CD4-positive, alpha-beta memory T cell (primary cell): ENCODE data around the gene BNIPL. TPM values are rescaled to one million over a fixed set of nuclear protein-coding genes. Genes with fewer than 3 reads are reported as not detected.

Experiments
- CTCF ChIA-PET: fragments of 350-600 bp; sonication (Branson Sonifier 250); formaldehyde crosslinking; loops from one replicate; lab custom pipeline; 2021; ENCODE audit warnings: inconsistent platforms; ENCODE audit not compliant: partially characterized antibody; lab: Charles Lee
- POLR2A ChIA-PET: fragments of 350-600 bp; sonication (Branson Sonifier 250); formaldehyde crosslinking; loops from one replicate; lab custom pipeline; 2021; ENCODE audit not compliant: partially characterized antibody; lab: Charles Lee
- DNase-seq, 5 donors: peaks; one replicate each; pipeline versions ENCODE4 v3.0.0 to v3.0.0-alpha.2; 2020 to 2022; ENCODE audit warnings: mixed read lengths in 1 of 5
- H3K27ac ChIP-seq: one replicate; pipeline ENCODE4 v1.7.0; 2013; ENCODE audit warnings: low read depth, low read length
- H3K27me3 ChIP-seq: 2 replicates; pipeline ENCODE4 v1.7.0; 2013; ENCODE audit warnings: mild to moderate bottlenecking, low read length, moderate library complexity; ENCODE audit not compliant: insufficient read depth
- H3K36me3 ChIP-seq: 2 replicates; pipeline ENCODE4 v1.7.0; 2013; ENCODE audit warnings: mild to moderate bottlenecking, low read length, moderate library complexity; ENCODE audit not compliant: insufficient read depth
- H3K4me1 ChIP-seq: 2 replicates; pipeline ENCODE4 v1.7.0; 2013; ENCODE audit warnings: mild to moderate bottlenecking, low read length, moderate library complexity; ENCODE audit not compliant: insufficient read depth
- H3K4me3 ChIP-seq, 2 donors: one replicate each; pipeline ENCODE4 v1.7.0; 2013; ENCODE audit warnings: low read length in 2 of 2, mild to moderate bottlenecking in 1 of 2
- H3K9me3 ChIP-seq, 2 donors: one replicate each; pipeline ENCODE4 v1.7.0; 2013; ENCODE audit warnings: low read length in 2 of 2, control low read depth in 1 of 2; ENCODE audit not compliant: control insufficient read depth in 1 of 2
- H3K27ac Mint-ChIP-seq, 7 donors: one replicate each; pipeline ENCODE4 v1.8.0; 2020 to 2021; ENCODE audit warnings: mixed read lengths in 7 of 7, mild to moderate bottlenecking in 6 of 7, inconsistent platforms in 3 of 7, moderate library complexity in 3 of 7
- H3K27me3 Mint-ChIP-seq, 2 donors: one replicate each; pipeline ENCODE4 v1.8.0; 2020 to 2021; ENCODE audit warnings: mixed read lengths in 2 of 2
- H3K36me3 Mint-ChIP-seq, 2 donors: one replicate each; pipeline ENCODE4 v1.8.0; 2020 to 2021; ENCODE audit warnings: mixed read lengths in 2 of 2, inconsistent platforms in 1 of 2, mild to moderate bottlenecking in 1 of 2
- H3K4me1 Mint-ChIP-seq, 4 donors: one replicate each; pipeline ENCODE4 v1.8.0; 2020 to 2021; ENCODE audit warnings: mixed read lengths in 4 of 4, mild to moderate bottlenecking in 1 of 4
- H3K4me3 Mint-ChIP-seq, 8 donors: one replicate each; pipeline ENCODE4 v1.8.0; 2020 to 2021; ENCODE audit warnings: mixed read lengths in 8 of 8, mild to moderate bottlenecking in 7 of 8, moderate library complexity in 6 of 8, inconsistent platforms in 3 of 8
- H3K9me3 Mint-ChIP-seq, 8 donors: one replicate each; pipeline ENCODE4 v1.8.0; 2020 to 2021; ENCODE audit warnings: mixed read lengths in 8 of 8, mild to moderate bottlenecking in 5 of 8, inconsistent platforms in 3 of 8, moderate library complexity in 1 of 8
- intact Hi-C: fragments of 100-400 bp; cut with micrococcal nuclease; formaldehyde crosslinking; loops from one replicate; pipeline ENCODE4 v1.15.1; 2023
- polyA plus RNA-seq, 2 donors: library from polyadenylated mRNA; unstranded; fragments of 300-500 nt; fragmentation: Illumina TruSeq; gene quantifications; one replicate each; pipeline ENCODE4 v1.2.3, GENCODE V29; 2021
- total RNA-seq, 2 experiments: library from RNA; stranded (reverse); gene quantifications; one replicate each; pipeline ENCODE4 v1.2.3, GENCODE V29; 2021

The BNIPL gene
- total and polyA plus RNA-seq, 4 experiments from 2014 or later, result 4.6 to 8.3 TPM; not detected in 2

GRCh38 chr1:151008244-151009205 lies 27.9 kb upstream of the BNIPL start, which contains the start of gene PRUNE1:
PRUNE1 (plus strand) TSS chr1:151008449; CDS start chr1:151008633, 184 bp downstream.
- Histone ChIP-seq H3K9me3 (no peaks in the 10 kb centered on the region), H3K27ac (peak within 1 kb of the TSS; percentile 88), H3K36me3 (no peaks in the 10 kb centered on the region), H3K4me3 (peak within 1 kb of the TSS; percentile 74 to 92), H3K4me1 (peaks cover 65% of the 10 kb centered on the region), H3K27me3 (no peaks in the 10 kb centered on the region)
- H3K27me3 Mint-ChIP-seq, result no peaks in the 10 kb centered on the region
- peak; percentile 92 to 99 (median 96) for DNase-seq
- H3K4me1 Mint-ChIP-seq, result peaks cover 49 to 93% (median 71%) of the 10 kb centered on the region in 4 donors
- POLR2A ChIA-PET, result interaction anchor here (0.6 to 3.4 kb wide), 5 partner anchors 28 to 158 kb away, joined by 3 to 18 read pairs (median 4); partner anchors contain the start of gene CDC42SE1
- H3K4me3 Mint-ChIP-seq, result peak within 1 kb of the TSS; percentile 88 to 99 (median 95)
- CTCF ChIA-PET, result interaction anchor here (1.5 to 4.9 kb wide), 2 partner anchors 9 to 16 kb away, joined by 3 to 18 read pairs; no protein-coding TSS in a partner anchor
- H3K27ac Mint-ChIP-seq, result peak within 1 kb of the TSS; percentile 90 to 100 (median 99)
- H3K9me3 Mint-ChIP-seq, result no peaks in the 10 kb centered on the region
- peaks cover 6 to 30% of the 10 kb centered on the region in 2 donors for H3K36me3 Mint-ChIP-seq
- intact Hi-C loops, result loop anchor here (1.0 to 5.0 kb wide), 8 partner anchors 40 to 646 kb away; partner anchors contain the start of genes ARNT, GABPB2, RPRD2 and SETDB1

- Histone ChIP-seq H3K27ac (peak overlapping the region; percentile 88), H3K9me3 (no peaks in the 10 kb centered on the region), H3K4me3 (peak overlapping the region in 1 of 2 donors; percentile 92), H3K27me3 (no peaks in the 10 kb centered on the region), H3K36me3 (no peaks in the 10 kb centered on the region), H3K4me1 (peaks cover 58% of the 10 kb centered on the region)
- ChIA-PET POLR2A (interaction anchor here (1.4 to 1.9 kb wide), 3 partner anchors 48 to 157 kb away, joined by 3 to 7 read pairs (median 4); partner anchors contain the start of gene CDC42SE1), CTCF (interaction anchor here (0.6 to 4.9 kb wide), 3 partner anchors 10 to 90 kb away, joined by 3 to 18 read pairs (median 3); no protein-coding TSS in a partner anchor)
- no peak for DNase-seq
- H3K4me1 Mint-ChIP-seq, result peaks cover 48 to 89% (median 69%) of the 10 kb centered on the region in 4 donors
- intact Hi-C loops, result loop anchor here (2.0 to 5.0 kb wide), 5 partner anchors 40 to 647 kb away; partner anchors contain the start of genes ARNT, RPRD2 and TNFAIP8L2
- peak overlapping the region; percentile 88 to 99 (median 95) for H3K4me3 Mint-ChIP-seq
- H3K9me3 Mint-ChIP-seq, result no peaks in the 10 kb centered on the region
- peak overlapping the region; percentile 90 to 100 (median 99) for H3K27ac Mint-ChIP-seq
- H3K27me3 Mint-ChIP-seq, result no peaks in the 10 kb centered on the region
- H3K36me3 Mint-ChIP-seq, result peaks cover 8 to 30% of the 10 kb centered on the region in 2 donors
Measured at GRCh38 chr1:151009206-151009587, 27.2 kb upstream of the BNIPL start.

- Mint-ChIP-seq H3K36me3 (peaks cover 8 to 30% of the 10 kb centered on the region in 2 donors), H3K27ac (peak overlapping the region in 6 of 7 donors; percentile 90 to 100 (median 98)), H3K4me3 (peak overlapping the region; percentile 88 to 99 (median 95)), H3K9me3 (no peaks in the 10 kb centered on the region), H3K4me1 (peaks cover 47 to 84% (median 66%) of the 10 kb centered on the region in 4 donors), H3K27me3 (no peaks in the 10 kb centered on the region)
- Histone ChIP-seq H3K36me3 (no peaks in the 10 kb centered on the region), H3K27ac (peak overlapping the region; percentile 88), H3K4me3 (no peak overlapping the region), H3K4me1 (peaks cover 54% of the 10 kb centered on the region), H3K9me3 (no peaks in the 10 kb centered on the region), H3K27me3 (no peaks in the 10 kb centered on the region)
- CTCF ChIA-PET, result interaction anchor here (0.6 to 4.9 kb wide), 3 partner anchors 15 to 90 kb away, joined by 3 to 18 read pairs (median 6); no protein-coding TSS in a partner anchor
- POLR2A ChIA-PET, result interaction anchor here (0.7 to 1.9 kb wide), 5 partner anchors 38 to 157 kb away, joined by 3 to 7 read pairs (median 4); partner anchors contain the start of gene CDC42SE1
- intact Hi-C loops, result loop anchor here (2.0 to 5.0 kb wide), 5 partner anchors 39 to 648 kb away; partner anchors contain the start of genes ARNT, RPRD2 and TNFAIP8L2
- no peak for DNase-seq
Measured at GRCh38 chr1:151009674-151010345, 26.6 kb upstream of the BNIPL start.

- Mint-ChIP-seq H3K27ac (peak overlapping the region in 3 of 7 donors; percentile 7 to 90 (median 27)), H3K4me3 (peak overlapping the region in 5 of 8 donors; percentile 17 to 97 (median 40)), H3K4me1 (peaks cover 45 to 80% (median 65%) of the 10 kb centered on the region in 4 donors), H3K36me3 (peaks cover 8 to 29% of the 10 kb centered on the region in 2 donors), H3K9me3 (no peaks in the 10 kb centered on the region), H3K27me3 (no peaks in the 10 kb centered on the region)
- Histone ChIP-seq H3K4me1 (peaks cover 51% of the 10 kb centered on the region), H3K27me3 (no peaks in the 10 kb centered on the region), H3K27ac (no peak overlapping the region), H3K9me3 (no peaks in the 10 kb centered on the region), H3K4me3 (no peak overlapping the region), H3K36me3 (no peaks in the 10 kb centered on the region)
- intact Hi-C loops, result no loop called here
- DNase-seq, result no peak
- CTCF ChIA-PET, result interaction anchor here (0.7 to 4.9 kb wide), 5 partner anchors 14 to 205 kb away, joined by 3 to 18 read pairs (median 4); no protein-coding TSS in a partner anchor
- POLR2A ChIA-PET, result interaction anchor here (0.6 to 1.4 kb wide), 5 partner anchors 38 to 156 kb away, joined by 3 to 4 read pairs (median 3); no protein-coding TSS in a partner anchor
Measured at GRCh38 chr1:151010346-151010726, 26.1 kb upstream of the BNIPL start.

- H3K36me3 Mint-ChIP-seq, result peaks cover 8 to 26% of the 10 kb centered on the region in 2 donors
- DNase-seq, result no peak
- H3K27ac Mint-ChIP-seq, result peak overlapping the region; percentile 50 to 82 (median 65)
- Histone ChIP-seq H3K36me3 (no peaks in the 10 kb centered on the region), H3K4me1 (peaks cover 41% of the 10 kb centered on the region), H3K4me3 (no peak overlapping the region), H3K27me3 (no peaks in the 10 kb centered on the region), H3K27ac (no peak overlapping the region), H3K9me3 (no peaks in the 10 kb centered on the region)
- peaks cover 39 to 70% (median 56%) of the 10 kb centered on the region in 4 donors for H3K4me1 Mint-ChIP-seq
- no peaks in the 10 kb centered on the region for H3K27me3 Mint-ChIP-seq
- peak overlapping the region in 6 of 8 donors; percentile 11 to 53 (median 32) for H3K4me3 Mint-ChIP-seq
- intact Hi-C loops, result no loop called here
- POLR2A ChIA-PET, result interaction anchor here (0.7 to 1.2 kb wide), 3 partner anchors 32 to 47 kb away, joined by 3 to 4 read pairs (median 3); partner anchors contain the start of gene CDC42SE1
- CTCF ChIA-PET, result interaction anchor here (0.7 to 4.9 kb wide), 9 partner anchors 9 to 204 kb away, joined by 3 to 18 read pairs (median 4); no protein-coding TSS in a partner anchor
- no peaks in the 10 kb centered on the region for H3K9me3 Mint-ChIP-seq
Measured at GRCh38 chr1:151011154-151011850, 25.1 kb upstream of the BNIPL start.
